ENCODE measurements around the gene LSAMP. TPM values are rescaled to one million over a fixed set of nuclear protein-coding genes. Genes with fewer than 3 reads are reported as not detected.

The LSAMP gene
- polyA plus RNA-seq, 1 of the 3 experiments (the other 2 are of a cell fraction), result 6.6 TPM

GRCh38 chr3:115843206-115843605, 602.1 kb downstream of the LSAMP start:
- no peaks in the 10 kb centered on the region for H4K20me1 ChIP-seq (ENCODE audit: insufficient read depth)
- H3K4me3 ChIP-seq (ENCODE audit: low read depth in 2 of 2, low read length in 1 of 2), result no peak overlapping the region
- H3F3A ChIP-seq (replicated peaks; ENCODE audit: insufficient read depth), result no peaks in the 10 kb centered on the region
- H2AFZ ChIP-seq (ENCODE audit: low read depth), result no peak overlapping the region
- H3K9me2 ChIP-seq, result no peaks in the 10 kb centered on the region
- no peak overlapping the region for H3K4me2 ChIP-seq
- ChIA-PET CTCF (interaction anchor here (0.6 to 2.2 kb wide), 3 partner anchors 8 to 15 kb away, joined by 3 to 6 read pairs (median 3); no protein-coding TSS in a partner anchor), POLR2A (no interaction called here)
- H3K36me3 ChIP-seq (replicated peaks in 1 of 2; ENCODE audit: control insufficient read depth in 1 of 2, insufficient read depth in 2 of 2, low read length in 1 of 2), result no peaks in the 10 kb centered on the region
- WGBS (ENCODE audit: low lambda C conversion rate), result 70% methylated on average over 1 of the region's 1 CpG
- no peaks in the 10 kb centered on the region for H3K9me3 ChIP-seq
- H3K9ac ChIP-seq, result no peak overlapping the region
- DNase-seq, result no peak
- peaks cover 0 to 7% of the 10 kb centered on the region in 2 experiments; a peak in 1 of 4 replicates for H3K4me1 ChIP-seq (ENCODE audit: control insufficient read depth in 1 of 2, insufficient read depth in 2 of 2, low read depth in 1 of 2, low read length in 1 of 2)
- H3K27me3 ChIP-seq (ENCODE audit: insufficient read depth), result no peaks in the 10 kb centered on the region
- TF ChIP-seq, protein P1, sequence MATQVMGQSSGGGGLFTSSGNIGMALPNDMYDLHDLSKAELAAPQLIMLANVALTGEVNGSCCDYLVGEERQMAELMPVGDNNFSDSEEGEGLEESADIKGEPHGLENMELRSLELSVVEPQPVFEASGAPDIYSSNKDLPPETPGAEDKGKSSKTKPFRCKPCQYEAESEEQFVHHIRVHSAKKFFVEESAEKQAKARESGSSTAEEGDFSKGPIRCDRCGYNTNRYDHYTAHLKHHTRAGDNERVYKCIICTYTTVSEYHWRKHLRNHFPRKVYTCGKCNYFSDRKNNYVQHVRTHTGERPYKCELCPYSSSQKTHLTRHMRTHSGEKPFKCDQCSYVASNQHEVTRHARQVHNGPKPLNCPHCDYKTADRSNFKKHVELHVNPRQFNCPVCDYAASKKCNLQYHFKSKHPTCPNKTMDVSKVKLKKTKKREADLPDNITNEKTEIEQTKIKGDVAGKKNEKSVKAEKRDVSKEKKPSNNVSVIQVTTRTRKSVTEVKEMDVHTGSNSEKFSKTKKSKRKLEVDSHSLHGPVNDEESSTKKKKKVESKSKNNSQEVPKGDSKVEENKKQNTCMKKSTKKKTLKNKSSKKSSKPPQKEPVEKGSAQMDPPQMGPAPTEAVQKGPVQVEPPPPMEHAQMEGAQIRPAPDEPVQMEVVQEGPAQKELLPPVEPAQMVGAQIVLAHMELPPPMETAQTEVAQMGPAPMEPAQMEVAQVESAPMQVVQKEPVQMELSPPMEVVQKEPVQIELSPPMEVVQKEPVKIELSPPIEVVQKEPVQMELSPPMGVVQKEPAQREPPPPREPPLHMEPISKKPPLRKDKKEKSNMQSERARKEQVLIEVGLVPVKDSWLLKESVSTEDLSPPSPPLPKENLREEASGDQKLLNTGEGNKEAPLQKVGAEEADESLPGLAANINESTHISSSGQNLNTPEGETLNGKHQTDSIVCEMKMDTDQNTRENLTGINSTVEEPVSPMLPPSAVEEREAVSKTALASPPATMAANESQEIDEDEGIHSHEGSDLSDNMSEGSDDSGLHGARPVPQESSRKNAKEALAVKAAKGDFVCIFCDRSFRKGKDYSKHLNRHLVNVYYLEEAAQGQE (IDR thresholded peaks at IDR 0.05; ENCODE audit: low read depth, low read length), result no peak
- no peak for TF ChIP-seq MAX (IDR thresholded peaks at IDR 0.05; ENCODE audit: low read depth)
- no peak for TF ChIP-seq MEF2A (IDR thresholded peaks at IDR 0.05; ENCODE audit: borderline replicate concordance, low read depth)
- no peak for TF ChIP-seq TEAD4 (IDR thresholded peaks at IDR 0.05; ENCODE audit: borderline replicate concordance, insufficient read depth)
- H3K27ac ChIP-seq (ENCODE audit: low read depth in 2 of 2, low read length in 1 of 2), result no peak overlapping the region
- no peaks in the 10 kb centered on the region for H3K79me2 ChIP-seq (ENCODE audit: insufficient read depth)

GRCh38 chr3:115839246-115839645, 606.0 kb downstream of the LSAMP start:
- TF ChIP-seq PBX3 (IDR thresholded peaks at IDR 0.05) (no peak), MEF2A (IDR thresholded peaks at IDR 0.05; ENCODE audit: borderline replicate concordance, low read depth) (no peak), RXRA (IDR thresholded peaks at IDR 0.05; ENCODE audit: borderline replicate concordance, low read depth) (no peak), MAX (IDR thresholded peaks at IDR 0.05; ENCODE audit: low read depth) (no peak), TAF1 (IDR thresholded peaks at IDR 0.05; ENCODE audit: borderline replicate concordance, low read depth, low read length) (no peak), GABPA (IDR thresholded peaks at IDR 0.05; ENCODE audit: low read depth) (no peak), RFX5 (IDR thresholded peaks at IDR 0.05; ENCODE audit: low read length) (no peak), YY1 (IDR thresholded peaks at IDR 0.05; ENCODE audit: low read depth) (no peak), TCF12 (IDR thresholded peaks at IDR 0.05) (no peak), ELF1 (IDR thresholded peaks at IDR 0.05) (no peak), CHD2 (IDR thresholded peaks at IDR 0.05; ENCODE audit: low read length, partially characterized antibody) (no peak), POLR2AphosphoS5 (IDR thresholded peaks at IDR 0.05; ENCODE audit: low read depth, low read length) (no peak), MXI1 (IDR thresholded peaks at IDR 0.05; ENCODE audit: low read depth, low read length) (no peak), NRF1 (IDR thresholded peaks at IDR 0.05; ENCODE audit: low read depth, low read length) (no peak), RAD21 (IDR thresholded peaks at IDR 0.05; ENCODE audit: low read length) (no peak)
- TF ChIP-seq, protein P2, sequence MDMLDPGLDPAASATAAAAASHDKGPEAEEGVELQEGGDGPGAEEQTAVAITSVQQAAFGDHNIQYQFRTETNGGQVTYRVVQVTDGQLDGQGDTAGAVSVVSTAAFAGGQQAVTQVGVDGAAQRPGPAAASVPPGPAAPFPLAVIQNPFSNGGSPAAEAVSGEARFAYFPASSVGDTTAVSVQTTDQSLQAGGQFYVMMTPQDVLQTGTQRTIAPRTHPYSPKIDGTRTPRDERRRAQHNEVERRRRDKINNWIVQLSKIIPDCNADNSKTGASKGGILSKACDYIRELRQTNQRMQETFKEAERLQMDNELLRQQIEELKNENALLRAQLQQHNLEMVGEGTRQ (IDR thresholded peaks at IDR 0.05; ENCODE audit: borderline replicate concordance, low read depth, low read length), result no peak
- TF ChIP-seq, protein P3, sequence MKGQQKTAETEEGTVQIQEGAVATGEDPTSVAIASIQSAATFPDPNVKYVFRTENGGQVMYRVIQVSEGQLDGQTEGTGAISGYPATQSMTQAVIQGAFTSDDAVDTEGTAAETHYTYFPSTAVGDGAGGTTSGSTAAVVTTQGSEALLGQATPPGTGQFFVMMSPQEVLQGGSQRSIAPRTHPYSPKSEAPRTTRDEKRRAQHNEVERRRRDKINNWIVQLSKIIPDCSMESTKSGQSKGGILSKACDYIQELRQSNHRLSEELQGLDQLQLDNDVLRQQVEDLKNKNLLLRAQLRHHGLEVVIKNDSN (IDR thresholded peaks at IDR 0.05; ENCODE audit: borderline replicate concordance, low read depth), result no peak
- H2AFZ ChIP-seq (ENCODE audit: low read depth), result no peak overlapping the region
- H3K9me2 ChIP-seq, result no peaks in the 10 kb centered on the region
- ChIA-PET CTCF (interaction anchor here (0.9 to 1.9 kb wide), 3 partner anchors 8 to 19 kb away, joined by 3 to 5 read pairs (median 4); no protein-coding TSS in a partner anchor), POLR2A (no interaction called here)
- no peaks in the 10 kb centered on the region for H3K9me3 ChIP-seq
- H3F3A ChIP-seq (replicated peaks; ENCODE audit: insufficient read depth), result peaks cover 2% of the 10 kb centered on the region
- peaks cover 0 to 14% of the 10 kb centered on the region in 2 experiments; a peak in 2 of 4 replicates for H3K4me1 ChIP-seq (ENCODE audit: control insufficient read depth in 1 of 2, insufficient read depth in 2 of 2, low read depth in 1 of 2, low read length in 1 of 2)
- H3K79me2 ChIP-seq (ENCODE audit: insufficient read depth), result no peaks in the 10 kb centered on the region
- H4K20me1 ChIP-seq (ENCODE audit: insufficient read depth), result no peaks in the 10 kb centered on the region
- no peak overlapping the region for H3K4me3 ChIP-seq (ENCODE audit: low read depth in 2 of 2, low read length in 1 of 2)
- DNase-seq, result no peak
- H3K36me3 ChIP-seq (replicated peaks in 1 of 2; ENCODE audit: control insufficient read depth in 1 of 2, insufficient read depth in 2 of 2, low read length in 1 of 2), result no peaks in the 10 kb centered on the region
- H3K27me3 ChIP-seq (ENCODE audit: insufficient read depth), result no peaks in the 10 kb centered on the region
- H3K9ac ChIP-seq, result no peak overlapping the region
- no peak overlapping the region for H3K27ac ChIP-seq (ENCODE audit: low read depth in 2 of 2, low read length in 1 of 2)
- H3K4me2 ChIP-seq, result no peak overlapping the region

All from SK-N-SH (cell line).